Hepatocyte (in vitro differentiated cells): ENCODE measurements around the gene ADRM1. TPM values are rescaled to one million over a fixed set of nuclear protein-coding genes. Genes with fewer than 3 reads are reported as not detected.
A peak's percentile ranks its signal among the peaks of the same experiment; 100 is the strongest.

Source experiments
- DNase-seq: peaks from one replicate; pipeline ENCODE4 v3.0.0-alpha.2; 2016; ENCODE audit warnings: low spot score
- H2AFZ ChIP-seq: fragments of 200-600 bp; sonication (generic); 2 replicates; pipeline ENCODE4 v1.6.0; 2016; ENCODE audit warnings: antibody characterized with exemption, mild to moderate bottlenecking
- H3K27ac ChIP-seq: fragments of 200-600 bp; sonication (generic); 2 replicates; pipeline ENCODE4 v1.5.1; 2016; ENCODE audit warnings: mild to moderate bottlenecking
- H3K27me3 ChIP-seq: fragments of 200-600 bp; sonication (generic); 2 replicates; pipeline ENCODE4 v1.6.1; 2016
- H3K36me3 ChIP-seq: fragments of 200-600 bp; sonication (generic); replicated peaks from 2 replicates; pipeline ENCODE4 v1.5.1; 2016; ENCODE audit warnings: low read depth; ENCODE audit not compliant: insufficient read depth
- H3K4me1 ChIP-seq: fragments of 200-600 bp; sonication (generic); 2 replicates; pipeline ENCODE4 v1.5.1; 2016; ENCODE audit warnings: mild to moderate bottlenecking, moderate library complexity; ENCODE audit not compliant: insufficient read depth
- H3K4me2 ChIP-seq: fragments of 200-600 bp; sonication (generic); 2 replicates; pipeline ENCODE4 v1.6.0; 2016
- H3K4me3 ChIP-seq: fragments of 200-600 bp; sonication (generic); 2 replicates; pipeline ENCODE4 v1.5.1; 2016; ENCODE audit warnings: mild to moderate bottlenecking
- H3K79me2 ChIP-seq: fragments of 200-600 bp; sonication (generic); 2 replicates; pipeline ENCODE4 v1.6.0; 2017; ENCODE audit warnings: mild to moderate bottlenecking
- H3K9me2 ChIP-seq: fragments of 200-600 bp; sonication (generic); replicated peaks from 2 replicates; pipeline ENCODE4 v1.6.0; 2017; ENCODE audit warnings: mild to moderate bottlenecking; ENCODE audit not compliant: insufficient read depth
- H3K9me3 ChIP-seq: fragments of 200-600 bp; sonication (generic); 2 replicates; pipeline ENCODE4 v1.5.1; 2016; ENCODE audit warnings: low read depth, mild to moderate bottlenecking
- H4K20me1 ChIP-seq: fragments of 200-600 bp; sonication (generic); 2 replicates; pipeline ENCODE4 v1.6.0; 2016; ENCODE audit warnings: mild to moderate bottlenecking; ENCODE audit not compliant: insufficient read depth, poor library complexity, severe bottlenecking
- EZH2 ChIP-seq: fragments of 200-600 bp; sonication (generic); IDR thresholded peaks from 2 replicates; pipeline ENCODE4 v1.6.1; 2016; ENCODE audit warnings: antibody characterized with exemption, mild to moderate bottlenecking, borderline replicate concordance
- EZH2phosphoT487 ChIP-seq: fragments of 200-600 bp; sonication (generic); IDR thresholded peaks from one replicate; pipeline ENCODE4 v1.6.1; 2018; ENCODE audit warnings: antibody characterized with exemption, mild to moderate bottlenecking, low read depth, moderate library complexity; ENCODE audit not compliant: unreplicated experiment, severe bottlenecking
- WGBS: methylation state at CpG from one replicate; pipeline ENCODE4 v1.1.6; 2016; ENCODE audit warnings: low lambda C conversion rate; ENCODE audit errors: missing lambda C conversion rate; 5-methylcytosine and 5-hydroxymethylcytosine counted together
- polyA plus RNA-seq: library from polyadenylated mRNA; unstranded; fragments of >200 nt; fragmentation: Nextera tagmentation; extraction: Ambion mirVana; gene quantifications from 2 replicates; pipeline ENCODE4 v1.2.1, GENCODE V29; 2016
- total RNA-seq: library from RNA; depleted of rRNA; stranded (reverse); fragments of >200 nt; gene quantifications from 2 replicates; pipeline ENCODE4 v1.2.3, GENCODE V29; 2014
- TF ChIP-seq, protein P1 (sequence below): fragments of 200-600 bp; sonication (generic); IDR thresholded peaks from 2 replicates; pipeline ENCODE4 v1.5.1; 2016; ENCODE audit warnings: antibody characterized with exemption, mild to moderate bottlenecking; ENCODE audit not compliant: poor library complexity

Gene ADRM1
- total and polyA plus RNA-seq, 2 experiments from 2014 or later: 103 to 144 TPM

DNA sequence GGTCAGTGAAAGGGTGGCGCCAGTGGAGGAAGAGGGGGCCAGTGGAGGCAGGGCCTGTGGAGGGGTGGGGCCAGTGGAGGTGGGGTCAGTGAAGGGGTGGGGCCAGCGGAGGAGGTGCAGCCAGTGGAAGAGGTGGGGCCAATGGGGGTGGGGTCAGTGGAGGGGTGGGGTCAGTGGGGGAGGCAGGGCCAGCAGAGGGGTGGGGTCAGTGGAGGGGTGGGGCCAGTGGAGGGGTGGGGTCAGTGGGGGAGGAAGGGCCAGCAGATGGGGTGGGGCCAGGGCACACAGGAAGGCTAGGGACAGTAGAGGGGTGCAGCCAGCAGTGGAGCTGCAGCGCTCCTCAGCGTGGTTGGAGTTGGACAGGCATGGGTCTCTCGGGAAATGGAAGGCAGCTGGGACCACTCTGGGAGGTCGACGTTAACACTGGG is 18.7 kb downstream of the ADRM1 start:
- Histone ChIP-seq H3K36me3 (no peaks in the 10 kb centered on the region), H2AFZ (no peak overlapping the region), H3K4me1 (no peaks in the 10 kb centered on the region), H3K4me2 (no peak overlapping the region), H4K20me1 (no peaks in the 10 kb centered on the region), H3K27ac (no peak overlapping the region), H3K79me2 (no peaks in the 10 kb centered on the region), H3K4me3 (no peak overlapping the region), H3K9me2 (no peaks in the 10 kb centered on the region), H3K27me3 (no peaks in the 10 kb centered on the region), H3K9me3 (no peaks in the 10 kb centered on the region)
- DNase-seq: peak; percentile 45
- TF ChIP-seq EZH2phosphoT487 (no peak), EZH2 (no peak)
- TF ChIP-seq, protein P1, sequence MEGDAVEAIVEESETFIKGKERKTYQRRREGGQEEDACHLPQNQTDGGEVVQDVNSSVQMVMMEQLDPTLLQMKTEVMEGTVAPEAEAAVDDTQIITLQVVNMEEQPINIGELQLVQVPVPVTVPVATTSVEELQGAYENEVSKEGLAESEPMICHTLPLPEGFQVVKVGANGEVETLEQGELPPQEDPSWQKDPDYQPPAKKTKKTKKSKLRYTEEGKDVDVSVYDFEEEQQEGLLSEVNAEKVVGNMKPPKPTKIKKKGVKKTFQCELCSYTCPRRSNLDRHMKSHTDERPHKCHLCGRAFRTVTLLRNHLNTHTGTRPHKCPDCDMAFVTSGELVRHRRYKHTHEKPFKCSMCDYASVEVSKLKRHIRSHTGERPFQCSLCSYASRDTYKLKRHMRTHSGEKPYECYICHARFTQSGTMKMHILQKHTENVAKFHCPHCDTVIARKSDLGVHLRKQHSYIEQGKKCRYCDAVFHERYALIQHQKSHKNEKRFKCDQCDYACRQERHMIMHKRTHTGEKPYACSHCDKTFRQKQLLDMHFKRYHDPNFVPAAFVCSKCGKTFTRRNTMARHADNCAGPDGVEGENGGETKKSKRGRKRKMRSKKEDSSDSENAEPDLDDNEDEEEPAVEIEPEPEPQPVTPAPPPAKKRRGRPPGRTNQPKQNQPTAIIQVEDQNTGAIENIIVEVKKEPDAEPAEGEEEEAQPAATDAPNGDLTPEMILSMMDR: no peak
- 95% methylated on average over 5 of the region's 7 CpGs for WGBS

DNA sequence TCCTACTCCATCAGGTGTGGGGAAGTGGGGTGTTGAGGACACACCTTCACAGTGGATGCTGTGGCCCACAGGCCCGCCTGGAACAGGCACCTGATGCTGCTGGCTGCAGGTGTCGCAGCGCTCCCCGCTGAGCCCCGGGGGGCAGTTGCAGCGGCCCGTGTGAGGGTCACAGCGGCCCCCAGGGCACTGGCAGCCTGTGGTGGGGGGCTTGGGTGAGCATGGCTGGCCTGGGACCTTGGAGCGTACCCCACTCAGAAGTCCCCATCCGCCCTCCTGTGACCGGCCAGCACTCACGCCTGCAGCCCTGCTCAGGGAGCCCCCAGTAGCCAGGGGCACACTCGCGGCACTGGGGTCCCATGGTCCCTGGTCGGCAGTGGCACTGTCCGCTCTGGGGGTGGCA is 19.2 kb downstream of the ADRM1 start:
- no peak for DNase-seq
- Histone ChIP-seq H2AFZ (no peak overlapping the region), H3K4me2 (no peak overlapping the region), H3K36me3 (no peaks in the 10 kb centered on the region), H3K27ac (no peak overlapping the region), H4K20me1 (no peaks in the 10 kb centered on the region), H3K9me3 (no peaks in the 10 kb centered on the region), H3K27me3 (no peaks in the 10 kb centered on the region), H3K9me2 (no peaks in the 10 kb centered on the region), H3K4me1 (no peaks in the 10 kb centered on the region), H3K79me2 (no peaks in the 10 kb centered on the region), H3K4me3 (no peak overlapping the region)
- 97% methylated on average over 16 of the region's 16 CpGs for WGBS
- TF ChIP-seq EZH2phosphoT487 (no peak), EZH2 (no peak)
- TF ChIP-seq, protein P1: no peak

DNA sequence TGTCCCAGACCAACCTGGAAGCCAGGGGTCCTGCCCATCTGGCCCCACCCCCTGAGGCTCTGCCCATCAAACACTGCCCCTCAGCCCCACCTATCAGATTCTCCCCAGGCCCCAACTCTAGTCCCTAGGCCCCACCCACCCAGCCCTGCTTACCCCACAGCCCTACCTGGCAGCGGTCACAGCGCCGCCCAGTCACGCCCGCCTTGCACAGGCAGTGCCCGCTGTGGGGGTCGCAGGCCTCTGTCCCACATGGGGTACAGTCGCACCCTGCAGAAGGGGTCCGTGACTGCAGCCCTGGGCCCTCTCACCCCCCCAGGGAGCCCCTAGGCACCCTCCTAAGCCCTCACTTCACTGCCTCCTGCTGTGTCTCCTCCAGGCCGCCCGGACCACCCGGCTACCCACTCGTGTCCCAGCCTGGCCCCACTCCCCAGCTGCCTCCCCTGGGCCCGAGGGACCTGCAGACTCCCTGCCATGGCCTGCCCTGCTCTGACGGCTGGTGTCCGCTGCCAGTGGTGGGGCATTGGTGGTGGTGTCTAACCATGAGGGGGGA is 19.8 kb downstream of the ADRM1 start:
- Histone ChIP-seq H3K9me3 (no peaks in the 10 kb centered on the region), H3K4me1 (no peaks in the 10 kb centered on the region), H3K79me2 (no peaks in the 10 kb centered on the region), H3K4me3 (no peak overlapping the region), H3K9me2 (no peaks in the 10 kb centered on the region), H3K4me2 (no peak overlapping the region), H4K20me1 (no peaks in the 10 kb centered on the region), H3K27me3 (no peaks in the 10 kb centered on the region), H3K36me3 (no peaks in the 10 kb centered on the region), H3K27ac (no peak overlapping the region), H2AFZ (no peak overlapping the region)
- TF ChIP-seq EZH2 (no peak), EZH2phosphoT487 (no peak)
- TF ChIP-seq, protein P1: no peak
- 91% methylated on average over 11 of the region's 16 CpGs for WGBS
- no peak for DNase-seq
